ENCODE results near the gene CENPU. TPM values are rescaled to one million over a fixed set of nuclear protein-coding genes. Genes with fewer than 3 reads are reported as not detected.

Gene CENPU
- total and polyA plus RNA-seq, 2 of the 13 experiments (the other 11 are each of a cell fraction or from before 2014, with no cell fraction given) = 11.7 to 35.8 TPM

DNA sequence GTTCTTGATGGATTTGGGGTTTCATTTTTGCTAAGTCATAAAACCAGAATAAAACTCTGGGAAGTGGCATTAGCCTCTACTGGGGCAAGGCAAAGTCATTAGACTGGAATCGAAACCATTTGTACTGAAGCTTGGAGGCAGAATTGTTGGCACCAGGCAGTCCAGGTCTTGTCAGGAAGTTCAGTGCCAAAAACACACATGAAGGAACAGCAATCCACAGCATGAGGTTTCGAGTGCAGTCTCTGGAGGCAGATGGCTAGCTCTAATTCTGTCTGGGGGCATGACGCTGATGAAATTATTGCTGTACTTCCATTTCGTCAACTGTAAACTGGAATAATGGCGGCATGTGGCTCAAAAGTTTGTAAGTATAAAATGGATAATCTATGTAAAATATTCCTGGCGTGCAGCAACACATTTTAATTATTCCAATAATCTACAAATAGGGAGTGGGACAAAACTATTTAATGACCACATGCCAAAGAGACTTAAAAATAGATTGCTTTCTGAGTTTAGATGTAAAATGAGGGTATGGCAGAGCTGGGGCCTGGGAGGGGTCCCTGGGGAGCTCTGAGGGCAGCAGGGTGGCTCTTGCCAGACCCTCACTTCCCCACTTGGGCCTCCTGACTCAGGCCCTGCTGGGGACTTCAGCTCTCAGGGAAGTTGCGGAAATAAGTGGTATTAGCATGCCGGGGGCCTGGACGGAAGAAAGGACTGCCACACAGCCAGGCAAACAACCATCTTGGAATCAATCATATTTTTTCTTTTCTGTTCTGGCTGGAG is 18.8 kb upstream of the CENPU start (continued):
- TF ChIP-seq, protein P1, sequence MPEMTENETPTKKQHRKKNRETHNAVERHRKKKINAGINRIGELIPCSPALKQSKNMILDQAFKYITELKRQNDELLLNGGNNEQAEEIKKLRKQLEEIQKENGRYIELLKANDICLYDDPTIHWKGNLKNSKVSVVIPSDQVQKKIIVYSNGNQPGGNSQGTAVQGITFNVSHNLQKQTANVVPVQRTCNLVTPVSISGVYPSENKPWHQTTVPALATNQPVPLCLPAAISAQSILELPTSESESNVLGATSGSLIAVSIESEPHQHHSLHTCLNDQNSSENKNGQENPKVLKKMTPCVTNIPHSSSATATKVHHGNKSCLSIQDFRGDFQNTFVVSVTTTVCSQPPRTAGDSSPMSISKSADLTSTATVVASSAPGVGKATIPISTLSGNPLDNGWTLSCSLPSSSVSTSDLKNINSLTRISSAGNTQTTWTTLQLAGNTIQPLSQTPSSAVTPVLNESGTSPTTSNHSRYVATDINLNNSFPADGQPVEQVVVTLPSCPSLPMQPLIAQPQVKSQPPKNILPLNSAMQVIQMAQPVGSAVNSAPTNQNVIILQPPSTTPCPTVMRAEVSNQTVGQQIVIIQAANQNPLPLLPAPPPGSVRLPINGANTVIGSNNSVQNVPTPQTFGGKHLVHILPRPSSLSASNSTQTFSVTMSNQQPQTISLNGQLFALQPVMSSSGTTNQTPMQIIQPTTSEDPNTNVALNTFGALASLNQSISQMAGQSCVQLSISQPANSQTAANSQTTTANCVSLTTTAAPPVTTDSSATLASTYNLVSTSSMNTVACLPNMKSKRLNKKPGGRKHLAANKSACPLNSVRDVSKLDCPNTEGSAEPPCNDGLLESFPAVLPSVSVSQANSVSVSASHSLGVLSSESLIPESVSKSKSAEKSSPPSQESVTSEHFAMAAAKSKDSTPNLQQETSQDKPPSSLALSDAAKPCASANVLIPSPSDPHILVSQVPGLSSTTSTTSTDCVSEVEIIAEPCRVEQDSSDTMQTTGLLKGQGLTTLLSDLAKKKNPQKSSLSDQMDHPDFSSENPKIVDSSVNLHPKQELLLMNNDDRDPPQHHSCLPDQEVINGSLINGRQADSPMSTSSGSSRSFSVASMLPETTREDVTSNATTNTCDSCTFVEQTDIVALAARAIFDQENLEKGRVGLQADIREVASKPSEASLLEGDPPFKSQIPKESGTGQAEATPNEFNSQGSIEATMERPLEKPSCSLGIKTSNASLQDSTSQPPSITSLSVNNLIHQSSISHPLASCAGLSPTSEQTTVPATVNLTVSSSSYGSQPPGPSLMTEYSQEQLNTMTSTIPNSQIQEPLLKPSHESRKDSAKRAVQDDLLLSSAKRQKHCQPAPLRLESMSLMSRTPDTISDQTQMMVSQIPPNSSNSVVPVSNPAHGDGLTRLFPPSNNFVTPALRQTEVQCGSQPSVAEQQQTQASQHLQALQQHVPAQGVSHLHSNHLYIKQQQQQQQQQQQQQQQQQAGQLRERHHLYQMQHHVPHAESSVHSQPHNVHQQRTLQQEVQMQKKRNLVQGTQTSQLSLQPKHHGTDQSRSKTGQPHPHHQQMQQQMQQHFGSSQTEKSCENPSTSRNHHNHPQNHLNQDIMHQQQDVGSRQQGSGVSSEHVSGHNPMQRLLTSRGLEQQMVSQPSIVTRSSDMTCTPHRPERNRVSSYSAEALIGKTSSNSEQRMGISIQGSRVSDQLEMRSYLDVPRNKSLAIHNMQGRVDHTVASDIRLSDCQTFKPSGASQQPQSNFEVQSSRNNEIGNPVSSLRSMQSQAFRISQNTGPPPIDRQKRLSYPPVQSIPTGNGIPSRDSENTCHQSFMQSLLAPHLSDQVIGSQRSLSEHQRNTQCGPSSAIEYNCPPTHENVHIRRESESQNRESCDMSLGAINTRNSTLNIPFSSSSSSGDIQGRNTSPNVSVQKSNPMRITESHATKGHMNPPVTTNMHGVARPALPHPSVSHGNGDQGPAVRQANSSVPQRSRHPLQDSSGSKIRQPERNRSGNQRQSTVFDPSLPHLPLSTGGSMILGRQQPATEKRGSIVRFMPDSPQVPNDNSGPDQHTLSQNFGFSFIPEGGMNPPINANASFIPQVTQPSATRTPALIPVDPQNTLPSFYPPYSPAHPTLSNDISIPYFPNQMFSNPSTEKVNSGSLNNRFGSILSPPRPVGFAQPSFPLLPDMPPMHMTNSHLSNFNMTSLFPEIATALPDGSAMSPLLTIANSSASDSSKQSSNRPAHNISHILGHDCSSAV (CRISPR knock-in tag; IDR thresholded peaks at IDR 0.05; ENCODE audit: borderline replicate concordance) = no peak
- TF ChIP-seq MAF1 (CRISPR knock-in tag; IDR thresholded peaks at IDR 0.05; ENCODE audit: borderline replicate concordance) (no peak), JUNB (CRISPR knock-in tag; IDR thresholded peaks at IDR 0.05; ENCODE audit: borderline replicate concordance) (no peak), PHF20 (CRISPR knock-in tag; IDR thresholded peaks at IDR 0.05) (no peak), ZNF510 (CRISPR knock-in tag; IDR thresholded peaks at IDR 0.05; ENCODE audit: low read depth) (no peak), ZNF780A (CRISPR knock-in tag; IDR thresholded peaks at IDR 0.05) (no peak), ZNF644 (CRISPR knock-in tag; IDR thresholded peaks at IDR 0.05; ENCODE audit: low read depth) (no peak)
- TF ChIP-seq, protein P2, sequence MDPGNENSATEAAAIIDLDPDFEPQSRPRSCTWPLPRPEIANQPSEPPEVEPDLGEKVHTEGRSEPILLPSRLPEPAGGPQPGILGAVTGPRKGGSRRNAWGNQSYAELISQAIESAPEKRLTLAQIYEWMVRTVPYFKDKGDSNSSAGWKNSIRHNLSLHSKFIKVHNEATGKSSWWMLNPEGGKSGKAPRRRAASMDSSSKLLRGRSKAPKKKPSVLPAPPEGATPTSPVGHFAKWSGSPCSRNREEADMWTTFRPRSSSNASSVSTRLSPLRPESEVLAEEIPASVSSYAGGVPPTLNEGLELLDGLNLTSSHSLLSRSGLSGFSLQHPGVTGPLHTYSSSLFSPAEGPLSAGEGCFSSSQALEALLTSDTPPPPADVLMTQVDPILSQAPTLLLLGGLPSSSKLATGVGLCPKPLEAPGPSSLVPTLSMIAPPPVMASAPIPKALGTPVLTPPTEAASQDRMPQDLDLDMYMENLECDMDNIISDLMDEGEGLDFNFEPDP (CRISPR knock-in tag; conservative IDR thresholded peaks at IDR 0.05) = no peak
- TF ChIP-seq, protein P3, sequence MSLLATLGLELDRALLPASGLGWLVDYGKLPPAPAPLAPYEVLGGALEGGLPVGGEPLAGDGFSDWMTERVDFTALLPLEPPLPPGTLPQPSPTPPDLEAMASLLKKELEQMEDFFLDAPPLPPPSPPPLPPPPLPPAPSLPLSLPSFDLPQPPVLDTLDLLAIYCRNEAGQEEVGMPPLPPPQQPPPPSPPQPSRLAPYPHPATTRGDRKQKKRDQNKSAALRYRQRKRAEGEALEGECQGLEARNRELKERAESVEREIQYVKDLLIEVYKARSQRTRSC (CRISPR knock-in tag; IDR thresholded peaks at IDR 0.05; ENCODE audit: low read depth) = no peak
- TF ChIP-seq, protein P4, sequence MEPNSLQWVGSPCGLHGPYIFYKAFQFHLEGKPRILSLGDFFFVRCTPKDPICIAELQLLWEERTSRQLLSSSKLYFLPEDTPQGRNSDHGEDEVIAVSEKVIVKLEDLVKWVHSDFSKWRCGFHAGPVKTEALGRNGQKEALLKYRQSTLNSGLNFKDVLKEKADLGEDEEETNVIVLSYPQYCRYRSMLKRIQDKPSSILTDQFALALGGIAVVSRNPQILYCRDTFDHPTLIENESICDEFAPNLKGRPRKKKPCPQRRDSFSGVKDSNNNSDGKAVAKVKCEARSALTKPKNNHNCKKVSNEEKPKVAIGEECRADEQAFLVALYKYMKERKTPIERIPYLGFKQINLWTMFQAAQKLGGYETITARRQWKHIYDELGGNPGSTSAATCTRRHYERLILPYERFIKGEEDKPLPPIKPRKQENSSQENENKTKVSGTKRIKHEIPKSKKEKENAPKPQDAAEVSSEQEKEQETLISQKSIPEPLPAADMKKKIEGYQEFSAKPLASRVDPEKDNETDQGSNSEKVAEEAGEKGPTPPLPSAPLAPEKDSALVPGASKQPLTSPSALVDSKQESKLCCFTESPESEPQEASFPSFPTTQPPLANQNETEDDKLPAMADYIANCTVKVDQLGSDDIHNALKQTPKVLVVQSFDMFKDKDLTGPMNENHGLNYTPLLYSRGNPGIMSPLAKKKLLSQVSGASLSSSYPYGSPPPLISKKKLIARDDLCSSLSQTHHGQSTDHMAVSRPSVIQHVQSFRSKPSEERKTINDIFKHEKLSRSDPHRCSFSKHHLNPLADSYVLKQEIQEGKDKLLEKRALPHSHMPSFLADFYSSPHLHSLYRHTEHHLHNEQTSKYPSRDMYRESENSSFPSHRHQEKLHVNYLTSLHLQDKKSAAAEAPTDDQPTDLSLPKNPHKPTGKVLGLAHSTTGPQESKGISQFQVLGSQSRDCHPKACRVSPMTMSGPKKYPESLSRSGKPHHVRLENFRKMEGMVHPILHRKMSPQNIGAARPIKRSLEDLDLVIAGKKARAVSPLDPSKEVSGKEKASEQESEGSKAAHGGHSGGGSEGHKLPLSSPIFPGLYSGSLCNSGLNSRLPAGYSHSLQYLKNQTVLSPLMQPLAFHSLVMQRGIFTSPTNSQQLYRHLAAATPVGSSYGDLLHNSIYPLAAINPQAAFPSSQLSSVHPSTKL (CRISPR knock-in tag; IDR thresholded peaks at IDR 0.05) = no peak
